Stimulated activated naive CD8-positive, alpha-beta T cell treated with anti-CD3 and anti-CD28 coated beads, Interleukin-15, Interleukin-2, amounts not matched to agents 100 U/mL and 50 U/mL, for 24 hours (primary cell): Measurements from ENCODE around the gene SH2D2A.
A peak's percentile ranks its signal among the peaks of the same experiment; 100 is the strongest.

ENCODE experiments used
- ATAC-seq: fragments of 150-1000 bp; cut with Tn5 transposase; one replicate; pipeline ENCODE4 v1.10.0; 2021
- DNase-seq: peaks from one replicate; pipeline ENCODE4 v3.0.0; 2021

Gene SH2D2A

GRCh38 chr1:156803086-156803851 lies 13.4 kb downstream of the SH2D2A start:
- DNase-seq: peak; percentile 26
- no peak for ATAC-seq

GRCh38 chr1:156802421-156802935 lies 14.2 kb downstream of the SH2D2A start:
- peak; percentile 7 for DNase-seq
- no peak for ATAC-seq

- ATAC-seq: peak; percentile 3
- no peak for DNase-seq
Observed at GRCh38 chr1:156801409-156802121, 15.1 kb downstream of the SH2D2A start.

GRCh38 chr1:156797212-156797871 lies 19.3 kb downstream of the SH2D2A start:
- ATAC-seq: peak; percentile 56
- peak; percentile 60 for DNase-seq

- ATAC-seq (no peak), DNase-seq (no peak)
Observed at GRCh38 chr1:156796340-156797097, 20.1 kb downstream of the SH2D2A start.

- no peak for ATAC-seq
- no peak for DNase-seq
Observed at GRCh38 chr1:156795787-156796186, 20.9 kb downstream of the SH2D2A start.

GRCh38 chr1:156795374-156795733 lies 21.3 kb downstream of the SH2D2A start:
- ATAC-seq: no peak

GRCh38 chr1:156794506-156795373 lies 21.9 kb downstream of the SH2D2A start:
- ATAC-seq (no peak), DNase-seq (no peak)

More at GRCh38 chr1:156795374-156795733, 21.3 kb downstream of the SH2D2A start:
- no peak for DNase-seq

- ATAC-seq (no peak), DNase-seq (no peak)
Observed at GRCh38 chr1:156789621-156790318, 26.9 kb downstream of the SH2D2A start.

GRCh38 chr1:156788136-156788535 lies 28.5 kb downstream of the SH2D2A start:
- no peak for DNase-seq
- no peak for ATAC-seq

- no peak for ATAC-seq
Observed at GRCh38 chr1:156786640-156787039, 30.0 kb downstream of the SH2D2A start.

GRCh38 chr1:156785458-156785857 lies 31.2 kb downstream of the SH2D2A start:
- DNase-seq: no peak

More at GRCh38 chr1:156786640-156787039, 30.0 kb downstream of the SH2D2A start:
- DNase-seq: no peak

GRCh38 chr1:156781585-156782186 lies 35.0 kb downstream of the SH2D2A start:
- DNase-seq (no peak), ATAC-seq (no peak)

More at GRCh38 chr1:156785458-156785857, 31.2 kb downstream of the SH2D2A start:
- ATAC-seq: no peak

- ATAC-seq (no peak), DNase-seq (no peak)
Observed at GRCh38 chr1:156777573-156777972, 39.1 kb downstream of the SH2D2A start.

- no peak for DNase-seq
Observed at GRCh38 chr1:156776942-156777341, 39.7 kb downstream of the SH2D2A start.

GRCh38 chr1:156775799-156776198 lies 40.8 kb downstream of the SH2D2A start:
- DNase-seq (no peak), ATAC-seq (no peak)

More at GRCh38 chr1:156776942-156777341, 39.7 kb downstream of the SH2D2A start:
- ATAC-seq: no peak

GRCh38 chr1:156773607-156774006 lies 43.0 kb downstream of the SH2D2A start:
- ATAC-seq: peak; percentile 36
- DNase-seq: no peak

- DNase-seq (no peak), ATAC-seq (no peak)
Observed at GRCh38 chr1:156772728-156773497, 43.7 kb downstream of the SH2D2A start.

GRCh38 chr1:156772222-156772621 lies 44.4 kb downstream of the SH2D2A start:
- no peak for ATAC-seq
- DNase-seq: no peak
